GM12801 (cell line): ENCODE data around the gene ATP11A.

Source experiments
- TF ChIP-seq, protein P1 (sequence below): IDR thresholded peaks from one replicate; pipeline ENCODE4 v1.5.1; 2011; ENCODE audit warnings: control low read depth; ENCODE audit not compliant: insufficient read length; ENCODE audit errors: extremely low read depth

ATP11A gene

GRCh38 chr13:112795277-112795676, 105.4 kb downstream of the ATP11A start:
- TF ChIP-seq, protein P1, sequence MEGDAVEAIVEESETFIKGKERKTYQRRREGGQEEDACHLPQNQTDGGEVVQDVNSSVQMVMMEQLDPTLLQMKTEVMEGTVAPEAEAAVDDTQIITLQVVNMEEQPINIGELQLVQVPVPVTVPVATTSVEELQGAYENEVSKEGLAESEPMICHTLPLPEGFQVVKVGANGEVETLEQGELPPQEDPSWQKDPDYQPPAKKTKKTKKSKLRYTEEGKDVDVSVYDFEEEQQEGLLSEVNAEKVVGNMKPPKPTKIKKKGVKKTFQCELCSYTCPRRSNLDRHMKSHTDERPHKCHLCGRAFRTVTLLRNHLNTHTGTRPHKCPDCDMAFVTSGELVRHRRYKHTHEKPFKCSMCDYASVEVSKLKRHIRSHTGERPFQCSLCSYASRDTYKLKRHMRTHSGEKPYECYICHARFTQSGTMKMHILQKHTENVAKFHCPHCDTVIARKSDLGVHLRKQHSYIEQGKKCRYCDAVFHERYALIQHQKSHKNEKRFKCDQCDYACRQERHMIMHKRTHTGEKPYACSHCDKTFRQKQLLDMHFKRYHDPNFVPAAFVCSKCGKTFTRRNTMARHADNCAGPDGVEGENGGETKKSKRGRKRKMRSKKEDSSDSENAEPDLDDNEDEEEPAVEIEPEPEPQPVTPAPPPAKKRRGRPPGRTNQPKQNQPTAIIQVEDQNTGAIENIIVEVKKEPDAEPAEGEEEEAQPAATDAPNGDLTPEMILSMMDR = no peak

- TF ChIP-seq, protein P1 = no peak
These were observed 106.5 kb downstream of the ATP11A start for GRCh38 chr13:112796190-112796915.

DNA sequence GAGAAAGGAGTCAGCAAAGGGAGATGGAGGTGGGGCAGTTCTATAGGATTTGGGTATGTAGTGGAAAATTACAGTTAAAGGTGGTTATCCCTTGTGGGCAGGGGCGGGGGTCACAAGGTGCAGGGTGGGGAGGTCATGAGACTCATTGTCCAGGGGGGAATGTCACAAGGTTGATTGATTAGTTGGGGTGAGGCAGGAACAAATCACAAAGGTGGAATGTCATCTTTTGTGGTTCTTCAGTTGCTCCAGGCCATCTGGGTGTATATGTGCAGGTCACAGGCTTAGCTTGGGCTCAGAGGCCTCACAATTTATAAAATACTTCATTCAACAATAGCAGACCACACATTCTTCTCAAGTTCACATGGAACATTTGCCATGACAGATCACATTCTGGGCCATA, 109.6 kb downstream of the ATP11A start:
- TF ChIP-seq, protein P1 = no peak

GRCh38 chr13:112800057-112800456, 110.2 kb downstream of the ATP11A start:
- TF ChIP-seq, protein P1 = no peak

DNA sequence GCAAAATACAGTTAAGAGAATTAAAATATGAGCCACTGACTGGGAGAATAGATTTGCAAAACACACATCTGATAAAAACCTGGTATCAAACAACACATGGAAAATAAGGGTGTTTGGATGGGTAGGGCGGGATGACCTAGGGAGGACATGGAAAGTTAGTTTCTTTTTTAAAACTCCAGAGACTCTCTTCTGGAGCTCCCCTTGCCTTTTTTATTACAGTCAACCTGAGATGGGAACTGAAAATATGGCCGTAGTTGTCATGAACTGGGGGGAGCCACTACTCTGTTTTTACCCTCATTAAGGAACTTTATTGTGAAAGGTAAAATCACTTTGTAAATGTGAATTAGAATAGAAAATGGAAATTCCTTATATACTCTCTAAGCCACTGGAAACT, 113.0 kb downstream of the ATP11A start:
- TF ChIP-seq, protein P1 = no peak

GRCh38 chr13:112803422-112803821, 113.6 kb downstream of the ATP11A start:
- TF ChIP-seq, protein P1 = no peak

GRCh38 chr13:112804374-112804773, 114.5 kb downstream of the ATP11A start:
- TF ChIP-seq, protein P1 = no peak
